Neural crest cell (in vitro differentiated cells): ENCODE data around the gene C21orf58. TPM values are rescaled to one million over a fixed set of nuclear protein-coding genes. Genes with fewer than 3 reads are reported as not detected.

Source experiments
- DNase-seq: peaks from one replicate; pipeline ENCODE4 v3.0.0; 2021; ENCODE audit warnings: low read depth, mixed read lengths, low spot score
- H3K27ac Mint-ChIP-seq: one replicate; pipeline ENCODE4 v1.8.0; 2021; ENCODE audit warnings: mild to moderate bottlenecking, mixed read lengths; ENCODE audit not compliant: unreplicated experiment
- H3K27me3 Mint-ChIP-seq: 2 replicates; pipeline ENCODE4 v1.8.0; 2021; ENCODE audit warnings: low read depth, mild to moderate bottlenecking, mixed read lengths
- H3K36me3 Mint-ChIP-seq: 2 replicates; pipeline ENCODE4 v1.8.0; 2021; ENCODE audit warnings: low read depth, mild to moderate bottlenecking, mixed read lengths
- H3K4me1 Mint-ChIP-seq: 2 replicates; pipeline ENCODE4 v1.8.0; 2021; ENCODE audit warnings: mixed read lengths
- H3K4me3 Mint-ChIP-seq: one replicate; pipeline ENCODE4 v1.8.0; 2021; ENCODE audit warnings: mild to moderate bottlenecking, mixed read lengths
- H3K9me3 Mint-ChIP-seq: 2 replicates; pipeline ENCODE4 v1.8.0; 2021; ENCODE audit warnings: mixed read lengths
- total RNA-seq: library from RNA; stranded (reverse); gene quantifications from 2 replicates; pipeline ENCODE4 v1.2.1, GENCODE V29; 2021
- TF ChIP-seq, protein P1 (sequence below): fragments of 200-600 bp; sonication (generic); conservative IDR thresholded peaks from 2 replicates; pipeline ENCODE4 v1.5.0; 2021; ENCODE audit warnings: antibody characterized with exemption, mild to moderate bottlenecking

Gene C21orf58
- total RNA-seq, 1 donor from 2014 or later, result 61.5 TPM

DNA sequence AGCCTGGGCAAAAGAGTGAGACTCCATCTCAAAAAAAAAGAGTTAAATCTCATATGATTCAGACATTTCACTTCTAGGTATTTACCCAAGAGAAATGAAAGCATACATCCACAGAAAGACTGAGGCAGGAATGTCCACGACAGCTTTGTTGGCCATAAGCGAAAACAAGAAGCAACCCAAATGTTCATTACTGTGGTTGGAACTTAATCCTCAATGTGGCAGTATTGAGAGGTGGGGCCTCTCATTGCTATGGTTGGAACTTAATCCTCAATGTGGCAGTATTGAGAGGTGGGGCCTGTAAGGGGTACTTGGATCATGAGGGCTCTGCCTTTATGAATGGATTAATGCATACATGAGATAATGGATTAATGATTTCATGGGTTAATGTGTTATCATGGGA, 15.2 kb downstream of the C21orf58 start:
- Mint-ChIP-seq H3K27me3 (no peaks in the 10 kb centered on the region), H3K4me1 (no peaks in the 10 kb centered on the region), H3K4me3 (no peak overlapping the region), H3K36me3 (peaks cover 27% of the 10 kb centered on the region), H3K27ac (no peak overlapping the region), H3K9me3 (peaks cover 3% of the 10 kb centered on the region)
- TF ChIP-seq, protein P1, sequence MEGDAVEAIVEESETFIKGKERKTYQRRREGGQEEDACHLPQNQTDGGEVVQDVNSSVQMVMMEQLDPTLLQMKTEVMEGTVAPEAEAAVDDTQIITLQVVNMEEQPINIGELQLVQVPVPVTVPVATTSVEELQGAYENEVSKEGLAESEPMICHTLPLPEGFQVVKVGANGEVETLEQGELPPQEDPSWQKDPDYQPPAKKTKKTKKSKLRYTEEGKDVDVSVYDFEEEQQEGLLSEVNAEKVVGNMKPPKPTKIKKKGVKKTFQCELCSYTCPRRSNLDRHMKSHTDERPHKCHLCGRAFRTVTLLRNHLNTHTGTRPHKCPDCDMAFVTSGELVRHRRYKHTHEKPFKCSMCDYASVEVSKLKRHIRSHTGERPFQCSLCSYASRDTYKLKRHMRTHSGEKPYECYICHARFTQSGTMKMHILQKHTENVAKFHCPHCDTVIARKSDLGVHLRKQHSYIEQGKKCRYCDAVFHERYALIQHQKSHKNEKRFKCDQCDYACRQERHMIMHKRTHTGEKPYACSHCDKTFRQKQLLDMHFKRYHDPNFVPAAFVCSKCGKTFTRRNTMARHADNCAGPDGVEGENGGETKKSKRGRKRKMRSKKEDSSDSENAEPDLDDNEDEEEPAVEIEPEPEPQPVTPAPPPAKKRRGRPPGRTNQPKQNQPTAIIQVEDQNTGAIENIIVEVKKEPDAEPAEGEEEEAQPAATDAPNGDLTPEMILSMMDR, result no peak
- no peak for DNase-seq

- DNase-seq, result no peak
- TF ChIP-seq, protein P1, result no peak
- no peak overlapping the region for H3K27ac Mint-ChIP-seq
- peaks cover under 1% of the 10 kb centered on the region for H3K9me3 Mint-ChIP-seq
- peaks cover 27% of the 10 kb centered on the region for H3K36me3 Mint-ChIP-seq
- no peak overlapping the region for H3K4me3 Mint-ChIP-seq
- no peaks in the 10 kb centered on the region for H3K27me3 Mint-ChIP-seq
- H3K4me1 Mint-ChIP-seq, result no peaks in the 10 kb centered on the region
Measured at GRCh38 chr21:46307625-46308024, 16.0 kb downstream of the C21orf58 start.

DNA sequence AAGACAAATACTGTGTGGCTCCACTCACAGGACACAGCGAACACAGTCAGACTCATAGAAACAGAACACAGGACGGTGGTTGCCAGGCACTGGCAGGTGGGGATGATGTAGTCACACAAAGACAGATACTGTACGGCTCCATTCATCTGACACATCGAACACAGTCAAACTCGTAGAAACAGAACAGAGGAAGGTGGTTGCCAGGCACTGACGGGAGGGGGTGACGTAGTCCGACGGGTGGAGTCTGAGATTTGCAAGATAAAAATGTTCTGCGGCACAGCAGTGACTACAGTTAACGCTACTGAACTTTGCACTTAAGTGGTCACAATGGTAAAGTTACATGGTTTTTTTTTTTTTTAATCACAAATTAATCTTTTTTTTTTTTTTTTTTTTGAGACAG, 18.7 kb downstream of the C21orf58 start:
- Mint-ChIP-seq H3K9me3 (no peaks in the 10 kb centered on the region), H3K27me3 (no peaks in the 10 kb centered on the region), H3K4me1 (no peaks in the 10 kb centered on the region), H3K27ac (peak overlapping the region; percentile 7), H3K4me3 (no peak overlapping the region), H3K36me3 (peaks cover 30% of the 10 kb centered on the region)
- TF ChIP-seq, protein P1, result no peak
- DNase-seq, result no peak

DNA sequence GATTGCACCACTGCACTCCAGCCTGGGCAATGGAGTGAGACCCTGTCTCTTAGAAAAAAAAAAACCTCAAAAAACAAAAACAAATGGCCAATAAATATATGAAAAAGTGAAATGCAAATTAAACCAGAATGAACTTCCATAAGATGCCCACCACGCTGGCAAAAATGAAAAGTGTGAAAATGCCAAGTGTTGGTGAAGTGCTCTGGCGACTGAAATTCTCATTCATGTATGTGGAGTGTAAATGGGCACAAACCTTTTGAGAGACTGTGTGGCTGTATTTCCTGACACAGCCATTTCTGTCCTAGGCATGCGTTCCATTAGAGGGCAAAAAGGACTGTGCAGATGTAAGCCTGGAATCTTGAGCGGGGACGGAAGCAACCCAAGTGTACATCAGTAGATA, 19.2 kb downstream of the C21orf58 start:
- H3K27ac Mint-ChIP-seq, result no peak overlapping the region
- no peaks in the 10 kb centered on the region for H3K27me3 Mint-ChIP-seq
- DNase-seq, result no peak
- H3K4me1 Mint-ChIP-seq, result no peaks in the 10 kb centered on the region
- peaks cover 33% of the 10 kb centered on the region for H3K36me3 Mint-ChIP-seq
- no peak overlapping the region for H3K4me3 Mint-ChIP-seq
- TF ChIP-seq, protein P1, result no peak
- H3K9me3 Mint-ChIP-seq, result no peaks in the 10 kb centered on the region

DNA sequence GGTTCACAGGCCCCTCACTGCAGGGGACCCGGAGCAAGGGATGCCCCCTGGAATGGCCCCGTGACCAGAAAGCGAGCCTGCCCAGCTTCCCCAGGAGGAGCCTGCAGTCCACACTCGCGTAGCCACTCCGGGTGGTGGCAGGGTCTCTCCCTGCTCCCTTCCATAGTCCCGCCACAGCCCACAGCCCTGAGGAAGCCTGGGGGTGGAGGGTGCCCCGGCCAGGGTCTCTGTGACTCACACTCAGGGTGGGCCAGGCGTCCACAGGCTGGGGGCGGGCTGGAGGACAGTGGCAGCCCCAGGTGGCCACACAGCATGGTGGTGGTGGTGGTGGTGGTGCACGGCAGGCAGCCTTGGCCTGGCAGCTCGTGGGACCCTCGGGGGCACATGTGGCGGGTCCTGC, 21.9 kb downstream of the C21orf58 start:
- H3K27ac Mint-ChIP-seq, result no peak overlapping the region
- H3K36me3 Mint-ChIP-seq, result peaks cover 31% of the 10 kb centered on the region
- no peaks in the 10 kb centered on the region for H3K4me1 Mint-ChIP-seq
- H3K9me3 Mint-ChIP-seq, result no peaks in the 10 kb centered on the region
- H3K27me3 Mint-ChIP-seq, result no peaks in the 10 kb centered on the region
- no peak overlapping the region for H3K4me3 Mint-ChIP-seq
- TF ChIP-seq, protein P1, result no peak
- no peak for DNase-seq

- Mint-ChIP-seq H3K9me3 (no peaks in the 10 kb centered on the region), H3K36me3 (peaks cover 29% of the 10 kb centered on the region), H3K4me3 (no peak overlapping the region), H3K4me1 (peaks cover 16% of the 10 kb centered on the region), H3K27me3 (no peaks in the 10 kb centered on the region), H3K27ac (no peak overlapping the region)
- TF ChIP-seq, protein P1, result no peak
- DNase-seq, result no peak
Measured at GRCh38 chr21:46299167-46299566, 24.5 kb downstream of the C21orf58 start.
